Epithelial cell of esophagus (primary cell): Measurements from ENCODE around the gene SRP9.
"Not testable (repeated sequence)": the region's sequence is repeated elsewhere in the genome, so short reads cannot be mapped to it uniquely, and the experiment has no call there.

Source experiments
- DNase-seq: peaks from one replicate; pipeline ENCODE4 v3.0.0; 2010; ENCODE audit warnings: low read depth
- H3K4me3 ChIP-seq: 2 replicates; pipeline ENCODE4 v1.5.1; 2011; ENCODE audit warnings: mild to moderate bottlenecking, low read length, control low read depth
- TF ChIP-seq, protein P1 (sequence below): IDR thresholded peaks from 2 replicates; pipeline ENCODE4 v1.5.1; 2011; ENCODE audit warnings: low read depth, mild to moderate bottlenecking, low read length, control low read depth, inconsistent platforms; ENCODE audit not compliant: insufficient read depth; ENCODE audit errors: missing control alignments

Gene SRP9

DNA sequence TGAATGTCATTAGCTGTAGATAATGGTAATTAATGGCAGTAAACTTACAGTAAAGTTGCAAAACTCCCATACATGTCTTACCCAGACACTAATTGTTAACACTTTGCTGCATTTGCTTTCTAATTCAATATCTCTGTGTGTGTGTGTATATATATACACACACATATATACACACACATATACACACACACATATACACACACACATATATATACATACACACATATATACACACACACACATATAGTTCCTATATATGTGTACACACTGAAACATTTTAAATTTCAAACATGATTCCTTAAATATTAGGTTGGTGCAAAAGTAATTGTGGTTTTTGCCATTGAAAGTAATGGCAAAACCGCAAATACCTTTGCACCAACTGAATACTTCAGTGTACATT is 28.6 kb downstream of the SRP9 start:
- no peak overlapping the region for H3K4me3 ChIP-seq
- TF ChIP-seq, protein P1, sequence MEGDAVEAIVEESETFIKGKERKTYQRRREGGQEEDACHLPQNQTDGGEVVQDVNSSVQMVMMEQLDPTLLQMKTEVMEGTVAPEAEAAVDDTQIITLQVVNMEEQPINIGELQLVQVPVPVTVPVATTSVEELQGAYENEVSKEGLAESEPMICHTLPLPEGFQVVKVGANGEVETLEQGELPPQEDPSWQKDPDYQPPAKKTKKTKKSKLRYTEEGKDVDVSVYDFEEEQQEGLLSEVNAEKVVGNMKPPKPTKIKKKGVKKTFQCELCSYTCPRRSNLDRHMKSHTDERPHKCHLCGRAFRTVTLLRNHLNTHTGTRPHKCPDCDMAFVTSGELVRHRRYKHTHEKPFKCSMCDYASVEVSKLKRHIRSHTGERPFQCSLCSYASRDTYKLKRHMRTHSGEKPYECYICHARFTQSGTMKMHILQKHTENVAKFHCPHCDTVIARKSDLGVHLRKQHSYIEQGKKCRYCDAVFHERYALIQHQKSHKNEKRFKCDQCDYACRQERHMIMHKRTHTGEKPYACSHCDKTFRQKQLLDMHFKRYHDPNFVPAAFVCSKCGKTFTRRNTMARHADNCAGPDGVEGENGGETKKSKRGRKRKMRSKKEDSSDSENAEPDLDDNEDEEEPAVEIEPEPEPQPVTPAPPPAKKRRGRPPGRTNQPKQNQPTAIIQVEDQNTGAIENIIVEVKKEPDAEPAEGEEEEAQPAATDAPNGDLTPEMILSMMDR, result no peak
- no peak for DNase-seq

DNA sequence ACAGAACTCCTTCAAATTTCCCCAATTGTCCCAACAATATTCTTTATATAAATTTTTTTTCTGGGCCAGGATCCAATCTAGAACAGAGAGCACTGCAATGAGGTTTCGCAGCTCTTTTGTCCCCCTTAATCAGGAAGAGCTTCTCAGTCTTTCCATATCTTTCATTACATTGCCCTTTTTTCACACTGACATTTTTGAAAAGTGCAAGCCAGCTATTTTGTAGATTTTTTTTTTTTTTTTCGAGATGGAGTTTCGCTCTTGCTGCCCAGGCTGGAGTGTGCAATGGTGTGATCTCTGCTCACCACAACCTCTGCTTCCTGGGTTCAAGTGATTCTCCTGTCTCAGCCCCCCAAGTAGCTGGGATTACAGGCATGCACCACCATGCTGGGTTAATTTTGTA is 29.1 kb downstream of the SRP9 start:
- not testable (repeated sequence) for DNase-seq

DNA sequence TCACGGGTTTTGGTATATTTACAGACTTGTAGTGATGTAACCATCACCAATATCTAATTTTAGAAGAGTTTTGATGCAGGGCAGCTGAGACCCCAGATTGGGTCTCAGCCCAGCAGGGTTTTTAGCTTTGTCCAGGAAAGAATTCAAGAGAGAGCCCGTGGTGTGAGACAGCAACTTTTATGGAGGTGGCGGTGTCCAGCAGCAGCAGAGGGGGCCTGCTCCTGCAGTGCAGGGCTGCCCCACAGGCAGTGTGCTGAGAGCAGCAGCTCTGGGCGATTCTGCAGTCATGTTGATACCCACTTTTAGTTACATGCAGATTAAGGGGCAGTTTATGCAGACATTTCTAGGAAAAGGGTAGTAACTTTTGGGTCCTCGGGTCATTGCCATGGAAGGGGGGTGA is 30.5 kb downstream of the SRP9 start:
- TF ChIP-seq, protein P1, result no peak
- no peak for DNase-seq
- H3K4me3 ChIP-seq, result no peak overlapping the region

More for the DNA sequence above, 29.1 kb downstream of the SRP9 start:
- not testable (repeated sequence) for H3K4me3 ChIP-seq

DNA sequence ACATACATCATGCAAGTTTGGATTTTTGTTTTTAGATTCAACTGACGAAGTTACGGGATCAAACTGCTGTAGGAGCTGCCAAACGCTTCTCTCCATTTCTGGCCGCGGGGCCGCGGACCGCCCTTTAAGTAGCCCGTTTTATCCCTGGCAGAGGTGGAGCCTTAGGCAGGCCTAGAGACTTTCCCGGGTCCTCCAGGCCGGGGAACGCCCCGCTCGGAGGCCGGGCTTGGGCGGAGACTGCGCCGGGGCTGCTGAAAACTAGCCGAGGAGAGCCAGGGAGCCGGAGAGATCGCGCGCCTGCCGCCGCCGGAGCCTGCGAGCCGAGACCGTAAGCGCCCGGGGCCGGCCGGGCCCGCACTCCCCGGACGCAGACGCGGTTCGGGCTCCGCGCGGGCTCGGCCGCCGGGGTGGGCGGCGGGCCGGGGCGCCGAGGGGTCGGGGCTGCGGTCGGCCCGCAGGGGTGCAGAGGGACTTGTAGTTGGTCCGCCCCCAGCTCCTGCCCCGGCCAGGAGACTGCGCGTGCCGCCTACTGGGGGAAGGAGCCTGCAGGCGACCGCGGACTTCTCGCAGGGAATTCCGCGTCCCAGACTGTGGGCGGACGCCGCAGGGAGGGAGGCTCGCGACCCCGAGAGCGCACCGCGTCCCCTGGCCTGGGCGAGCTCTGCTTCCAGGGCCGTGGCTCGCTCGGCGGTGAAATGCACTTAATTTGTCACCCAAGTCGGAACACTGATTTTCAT is 32.4 kb downstream of the SRP9 start, which contains the start of gene EPHX1:
TSS of gene EPHX1 (plus strand) at position 283 of the 737 bp plus-strand sequence. CDS start 18,606 bp downstream, outside the sequence.
- DNase-seq, result peak; percentile 89
- TF ChIP-seq, protein P1, result no peak
- peak within 1 kb of the TSS; percentile 60 for H3K4me3 ChIP-seq

DNA sequence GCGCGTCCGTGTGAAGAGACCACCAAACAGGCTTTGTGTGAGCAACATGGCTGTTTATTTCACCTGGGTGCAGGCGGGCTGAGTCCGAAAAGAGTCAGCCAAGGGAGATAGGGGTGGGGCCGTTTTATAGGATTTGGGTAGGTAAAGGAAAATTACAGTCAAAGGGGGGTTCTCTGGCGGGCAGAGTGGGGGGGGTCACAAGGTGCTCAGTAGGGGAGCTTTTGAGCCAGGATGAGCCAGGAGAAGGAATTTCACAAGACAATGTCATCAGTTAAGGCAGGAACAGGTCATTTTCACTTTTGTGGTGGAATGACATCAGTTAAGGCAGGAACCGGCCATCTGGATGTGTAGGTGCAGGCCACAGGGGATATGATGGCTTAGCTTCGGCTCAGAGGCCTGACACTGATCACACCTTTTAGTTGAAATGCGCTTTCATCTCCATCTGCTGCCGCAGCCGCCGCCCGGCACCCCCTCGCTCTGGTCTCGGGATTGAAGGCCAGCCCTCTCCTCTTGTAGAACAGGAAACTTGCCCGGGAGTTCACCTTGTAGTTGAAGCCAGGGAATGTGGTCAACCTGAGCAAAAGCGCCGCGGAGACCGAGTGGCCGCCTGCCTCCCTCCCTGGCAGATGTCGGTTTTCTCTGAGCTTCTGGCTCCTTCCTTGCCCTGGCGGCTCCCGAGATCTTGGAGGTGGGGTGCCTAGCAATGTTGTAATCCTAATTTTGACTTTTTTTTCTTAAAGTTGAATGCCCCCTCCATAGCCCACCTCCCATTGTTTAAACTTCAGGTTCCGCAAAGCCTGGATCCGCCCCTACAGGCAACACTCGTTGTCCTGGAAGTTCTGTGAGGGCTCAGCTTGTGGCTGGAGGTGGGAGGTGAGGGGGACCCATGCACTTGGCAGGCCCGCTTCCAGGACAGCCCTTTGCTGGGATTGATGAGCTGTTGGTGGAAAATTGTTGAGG is 33.2 kb downstream of the SRP9 start:
- DNase-seq, result peak; percentile 25
- H3K4me3 ChIP-seq, result peak overlapping the region; percentile 60

DNA sequence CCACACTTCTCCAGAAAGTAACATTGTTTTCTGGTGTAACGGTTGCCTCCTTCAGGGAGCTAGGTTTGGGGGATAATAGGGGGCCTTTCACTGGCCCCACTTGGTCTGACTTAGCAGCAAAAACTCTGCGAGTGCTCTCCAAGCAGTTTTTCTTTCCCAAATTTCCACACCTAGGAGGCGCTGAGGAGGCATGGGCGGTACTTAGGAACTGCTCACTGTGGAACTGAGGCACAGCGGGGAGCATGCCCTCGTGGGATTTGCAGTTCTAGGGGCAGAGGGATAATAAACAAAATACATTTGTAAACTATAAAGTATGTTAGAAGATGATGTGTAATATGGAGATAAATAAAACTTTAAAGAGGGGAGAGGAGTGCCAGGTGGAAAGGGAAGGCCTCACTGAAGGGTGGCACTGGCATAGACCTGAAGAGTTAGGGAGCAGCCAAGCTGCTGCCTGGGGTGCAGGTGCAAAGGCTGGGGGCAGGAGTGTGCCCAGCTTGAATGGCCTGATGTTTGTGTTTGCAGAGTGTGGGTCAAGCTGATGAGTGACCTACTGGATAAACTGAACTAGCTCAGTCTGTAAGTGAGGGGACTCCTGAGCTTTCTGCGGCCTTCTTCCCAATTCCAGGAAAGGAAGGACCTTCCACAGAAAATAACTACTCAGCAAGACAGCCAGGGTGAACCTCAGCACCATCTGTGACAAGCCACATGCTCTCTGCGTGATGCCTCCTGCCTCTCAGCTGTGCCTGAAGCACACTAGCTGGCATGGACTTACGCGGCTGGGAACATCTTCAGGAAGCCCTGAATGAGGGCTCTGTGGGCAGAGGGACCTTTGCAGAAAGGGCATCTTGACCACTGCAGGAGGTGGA is 34.2 kb downstream of the SRP9 start:
- no peak overlapping the region for H3K4me3 ChIP-seq

DNA sequence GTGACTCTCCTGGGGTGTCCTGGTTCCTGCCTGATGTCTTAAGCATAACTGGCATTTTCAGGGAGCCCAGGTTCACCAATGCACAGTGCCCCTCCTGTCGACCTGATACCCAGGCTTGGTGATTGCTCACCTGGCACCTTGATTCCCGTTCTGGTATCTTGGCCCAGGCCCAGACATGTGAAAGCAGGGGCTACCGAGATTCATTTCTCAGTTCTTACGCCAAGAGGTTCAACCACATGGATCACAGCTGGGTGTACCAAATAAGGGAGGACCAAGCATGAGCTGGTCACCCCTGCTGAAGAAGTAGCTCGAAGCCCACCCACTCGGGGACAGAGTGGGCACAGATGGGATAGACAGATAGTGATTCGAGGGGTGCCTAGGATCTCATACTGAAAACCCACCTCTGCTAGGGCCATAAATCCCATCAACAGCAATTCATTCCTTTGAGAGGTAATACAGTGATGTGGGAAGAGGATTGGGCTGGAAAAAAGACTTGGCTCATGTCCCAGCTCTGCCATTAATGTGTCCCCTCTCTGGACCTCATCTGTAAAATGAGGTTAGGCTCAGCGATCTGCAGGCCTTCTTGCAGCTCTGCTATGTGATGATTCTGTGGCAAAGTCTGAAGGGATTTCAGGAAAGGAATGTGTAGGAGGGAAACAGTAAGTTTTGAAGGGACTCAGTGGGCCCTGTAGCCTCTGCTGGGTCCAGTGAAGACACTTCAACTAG is 35.0 kb downstream of the SRP9 start:
- no peak for DNase-seq
- TF ChIP-seq, protein P1, result no peak
- no peak overlapping the region for H3K4me3 ChIP-seq

More for the DNA sequence above, 34.2 kb downstream of the SRP9 start:
- TF ChIP-seq, protein P1, result peak; percentile 30
- DNase-seq, result peak; percentile 19
